GM18520 (cell line): Measurements from ENCODE around the gene PLB1.

Source experiments
- ATAC-seq: cut with Tn5 transposase; IDR thresholded peaks from one replicate; pipeline ENCODE4 v1.9.1; 2021; ENCODE audit not compliant: unreplicated experiment

Gene PLB1

GRCh38 chr2:28587526-28588291 lies 91.8 kb downstream of the PLB1 start:
- no peak for ATAC-seq

- ATAC-seq: no peak
Measured at GRCh38 chr2:28588292-28588670, 92.4 kb downstream of the PLB1 start.

GRCh38 chr2:28589746-28590463 lies 94.0 kb downstream of the PLB1 start:
- ATAC-seq: no peak

- ATAC-seq: no peak
Measured at GRCh38 chr2:28590496-28591301, 94.8 kb downstream of the PLB1 start.

- no peak for ATAC-seq
Measured at GRCh38 chr2:28591711-28592335, 96.0 kb downstream of the PLB1 start.

- ATAC-seq: no peak
Measured at GRCh38 chr2:28592481-28592880, 96.6 kb downstream of the PLB1 start.

- no peak for ATAC-seq
Measured at GRCh38 chr2:28593160-28593755, 97.4 kb downstream of the PLB1 start.

- ATAC-seq: no peak
Measured at GRCh38 chr2:28594000-28594331, 98.1 kb downstream of the PLB1 start.

GRCh38 chr2:28594332-28595108 lies 98.7 kb downstream of the PLB1 start:
- no peak for ATAC-seq

GRCh38 chr2:28595323-28595722 lies 99.5 kb downstream of the PLB1 start:
- no peak for ATAC-seq

- no peak for ATAC-seq
Measured at GRCh38 chr2:28598484-28598883, 102.6 kb downstream of the PLB1 start.

GRCh38 chr2:28600181-28600580 lies 104.3 kb downstream of the PLB1 start:
- ATAC-seq: no peak

GRCh38 chr2:28601616-28602015 lies 105.8 kb downstream of the PLB1 start:
- ATAC-seq: no peak

- no peak for ATAC-seq
Measured at GRCh38 chr2:28602136-28602660, 106.3 kb downstream of the PLB1 start.

- no peak for ATAC-seq
Measured at GRCh38 chr2:28602751-28603639, 107.1 kb downstream of the PLB1 start.

GRCh38 chr2:28603821-28604220 lies 108.0 kb downstream of the PLB1 start:
- ATAC-seq: no peak

- no peak for ATAC-seq
Measured at GRCh38 chr2:28604284-28604843, 108.5 kb downstream of the PLB1 start.

GRCh38 chr2:28606986-28607441 lies 111.2 kb downstream of the PLB1 start:
- ATAC-seq: no peak
